Bladder microvascular endothelial cell (primary cell): ENCODE results near the gene PGP. TPM values are rescaled to one million over a fixed set of nuclear protein-coding genes. Genes with fewer than 3 reads are reported as not detected.

Experiments
- total RNA-seq: library from RNA; depleted of rRNA; stranded (reverse); fragments of >200 nt; gene quantifications from 2 replicates; pipeline ENCODE4 v1.2.3, GENCODE V29; 2014

The PGP gene
- total RNA-seq, result 10.7 and 14.7 TPM in 2 replicates

DNA sequence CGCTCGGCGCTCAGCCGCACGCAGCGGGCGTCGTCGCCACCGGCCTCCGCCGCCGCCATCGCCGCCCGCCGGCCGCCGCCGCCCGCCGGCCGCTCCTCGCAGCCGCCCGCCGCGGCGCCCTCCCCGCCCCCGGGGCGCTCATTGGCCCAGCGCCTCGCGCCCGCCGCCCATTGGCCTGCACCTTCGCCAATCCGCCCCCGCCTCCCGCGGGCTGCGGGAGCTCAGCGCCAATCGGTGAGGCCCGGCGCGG is at the start of gene PGP:
Gene PGP (minus strand): TSS at position 122 of the 250 bp plus-strand sequence. CDS start 63 bp downstream, at position 59.

GRCh38 chr16:2251296-2252111 is 36.9 kb upstream of the PGP start, which contains the start of gene ECI1:
ECI1 (minus strand) TSS chr16:2251587; CDS start chr16:2251566, 21 bp downstream.

GRCh38 chr16:2236337-2237101 is 21.9 kb upstream of the PGP start, which contains the start of gene DNASE1L2:
DNASE1L2 (plus strand) TSS chr16:2236444; CDS start chr16:2236817, 373 bp downstream.

GRCh38 chr16:2223221-2223941 is 8.7 kb upstream of the PGP start, which contains the start of gene E4F1:
E4F1 (plus strand) TSS chr16:2223591; CDS start chr16:2223614, 23 bp downstream.

GRCh38 chr16:2210386-2211365 is 4.0 kb downstream of the PGP start, which contains the start of gene BRICD5:
BRICD5 (minus strand) TSS chr16:2210863; CDS start chr16:2210833, 30 bp downstream.

DNA sequence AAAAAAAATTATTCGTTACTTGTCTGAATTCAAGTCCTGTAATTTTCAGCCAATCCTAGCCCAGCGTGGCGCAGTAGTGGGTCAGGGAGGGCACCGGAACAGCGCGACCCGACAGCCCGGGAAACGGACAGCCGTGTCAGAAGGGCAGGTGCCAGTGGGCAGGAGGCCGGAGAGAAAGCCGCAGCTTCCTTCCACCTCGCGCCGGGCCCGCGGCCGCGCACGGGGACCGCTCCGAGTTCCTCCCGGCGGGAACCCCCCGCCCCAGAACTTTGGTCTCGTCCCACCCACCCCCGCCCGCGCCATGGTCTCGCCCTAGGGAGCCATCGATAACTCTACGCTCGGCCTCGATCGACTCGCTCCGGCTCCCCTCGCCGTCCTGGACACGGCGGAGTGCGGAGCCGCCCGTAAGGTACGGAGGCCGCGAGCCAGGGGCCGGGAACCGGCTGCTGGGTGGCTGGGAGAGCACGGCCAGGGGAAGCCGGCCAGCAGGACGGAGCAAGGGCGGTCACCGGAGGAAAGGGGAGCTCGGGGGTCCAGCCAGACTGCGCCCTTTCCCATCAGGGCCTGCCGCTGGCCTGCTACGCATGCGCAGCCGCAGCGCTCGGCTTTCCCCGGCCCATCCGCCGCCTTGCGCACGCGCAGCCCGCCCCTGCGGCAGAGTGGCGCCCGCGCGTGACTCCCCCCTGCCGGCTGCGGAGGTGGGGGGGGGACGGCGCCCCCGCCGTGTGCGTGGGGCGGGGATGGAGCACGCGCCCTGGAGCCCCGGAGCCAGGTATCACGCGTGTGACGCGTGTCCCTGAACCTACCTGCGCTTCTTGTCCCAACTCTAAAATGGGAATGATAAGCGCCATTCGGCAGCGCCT is 9.3 kb downstream of the PGP start, which contains the start of gene MLST8:
Gene MLST8 (plus strand): TSS at position 351 of the 863 bp plus-strand sequence. CDS start 632 bp downstream, outside the sequence.

DNA sequence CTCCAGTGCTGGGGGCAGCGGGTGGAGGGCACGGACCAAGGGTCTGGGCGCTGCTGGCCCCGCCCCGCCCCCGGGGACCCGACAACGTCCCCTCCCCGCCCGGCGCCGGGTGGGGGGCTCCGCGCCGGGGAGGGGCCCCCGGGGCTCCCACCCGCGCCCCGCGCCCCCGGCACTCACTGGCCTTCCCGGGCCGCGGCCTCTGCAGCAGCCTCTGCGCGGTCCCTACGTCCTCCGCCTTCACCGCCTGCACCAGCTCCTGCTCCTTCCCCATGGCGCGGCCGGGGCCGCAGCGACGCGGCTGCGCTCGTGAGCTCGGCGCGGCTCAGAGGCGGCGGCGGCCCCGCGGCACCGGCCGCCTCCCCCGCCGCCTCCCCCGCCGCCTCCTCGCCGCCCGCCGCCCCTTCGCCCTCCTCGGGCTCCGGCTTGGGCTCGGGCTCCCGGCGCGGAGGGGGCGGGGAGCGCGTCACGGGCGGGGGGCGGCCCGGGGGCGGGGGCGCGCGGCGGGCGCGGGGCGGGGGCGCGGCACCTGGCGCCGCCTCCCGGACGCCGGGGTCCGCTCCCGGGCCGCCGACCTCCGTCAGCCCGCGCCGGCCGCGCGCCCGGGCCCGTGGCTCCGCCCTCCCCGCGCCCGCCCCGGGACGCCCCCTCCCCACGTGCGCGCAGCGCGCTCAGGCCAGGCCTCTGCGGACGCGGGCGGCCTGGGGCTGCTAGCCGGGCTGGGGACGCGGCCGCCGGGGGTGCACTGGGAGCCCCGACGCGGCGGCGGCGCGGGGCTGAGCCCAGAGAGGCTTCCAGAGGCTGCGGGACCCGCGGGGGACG is 18.3 kb downstream of the PGP start, which contains the start of gene CASKIN1:
Gene CASKIN1 (minus strand): TSS at position 444 of the 819 bp plus-strand sequence. CDS start 173 bp downstream, at position 271.

Other genes with a start within 250 kb of the PGP start
- gene RNF151, start 248.0 kb downstream of the PGP start, total RNA-seq, result not detected in 2 replicates
- 33.7 and 61.0 TPM in 2 replicates for gene TBL3, start 242.8 kb downstream of the PGP start, total RNA-seq
- 0.13 and 0.16 TPM in 2 replicates for gene NOXO1, start 233.4 kb downstream of the PGP start, total RNA-seq
- 11.1 and 12.3 TPM in 2 replicates for gene GFER, start 230.6 kb downstream of the PGP start, total RNA-seq
- 0.65 and 2.8 TPM in 2 replicates for gene SYNGR3, start 224.9 kb downstream of the PGP start, total RNA-seq
- 11.2 and 24.5 TPM in 2 replicates for gene ZNF598, start 205.0 kb downstream of the PGP start, total RNA-seq
- 0.16 TPM in 1 of 2 replicates, not detected in the other for gene NPW, start 195.1 kb downstream of the PGP start, total RNA-seq
- 52.4 and 55.7 TPM in 2 replicates for gene NHERF2, start 187.9 kb downstream of the PGP start, total RNA-seq
- 23.5 and 61.5 TPM in 2 replicates for gene NTHL1, start 167.0 kb downstream of the PGP start, total RNA-seq
- gene TSC2, start 166.9 kb downstream of the PGP start, total RNA-seq, result 32.4 and 79.5 TPM in 2 replicates
- 36.4 and 82.1 TPM in 2 replicates for gene PKD1, start 78.9 kb downstream of the PGP start, total RNA-seq
- gene RAB26, start 66.2 kb downstream of the PGP start, total RNA-seq, result 0.49 and 0.88 TPM in 2 replicates
- gene TRAF7, start 59.1 kb downstream of the PGP start, total RNA-seq, result 59.9 and 113 TPM in 2 replicates
- gene CASKIN1, start 18.2 kb downstream of the PGP start, total RNA-seq, result 0.50 TPM in 1 of 2 replicates, not detected in the other
- gene MLST8, start 9.4 kb downstream of the PGP start, total RNA-seq, result 10.5 and 12.0 TPM in 2 replicates
- 2.1 and 5.0 TPM in 2 replicates for gene BRICD5, start 4.0 kb downstream of the PGP start, total RNA-seq
- 28.0 and 35.9 TPM in 2 replicates for gene E4F1, start 8.8 kb upstream of the PGP start, total RNA-seq
- 0.32 and 0.63 TPM in 2 replicates for gene DNASE1L2, start 21.6 kb upstream of the PGP start, total RNA-seq
- 19.2 and 23.5 TPM in 2 replicates for gene ECI1, start 36.7 kb upstream of the PGP start, total RNA-seq
- 42.6 and 62.1 TPM in 2 replicates for gene RNPS1, start 53.3 kb upstream of the PGP start, total RNA-seq
- 19.4 and 67.6 TPM in 2 replicates for gene ABCA3, start 125.9 kb upstream of the PGP start, total RNA-seq
- gene CCNF, start 214.6 kb upstream of the PGP start, total RNA-seq, result 22.8 and 41.6 TPM in 2 replicates
- 5.9 and 7.1 TPM in 2 replicates for gene TEDC2, start 245.3 kb upstream of the PGP start, total RNA-seq